Measurements from ENCODE around the gene UBAC2.
"Not testable (repeated sequence)": the region's sequence is repeated elsewhere in the genome, so short reads cannot be mapped to it uniquely, and the experiment has no call there.

The UBAC2 gene

DNA sequence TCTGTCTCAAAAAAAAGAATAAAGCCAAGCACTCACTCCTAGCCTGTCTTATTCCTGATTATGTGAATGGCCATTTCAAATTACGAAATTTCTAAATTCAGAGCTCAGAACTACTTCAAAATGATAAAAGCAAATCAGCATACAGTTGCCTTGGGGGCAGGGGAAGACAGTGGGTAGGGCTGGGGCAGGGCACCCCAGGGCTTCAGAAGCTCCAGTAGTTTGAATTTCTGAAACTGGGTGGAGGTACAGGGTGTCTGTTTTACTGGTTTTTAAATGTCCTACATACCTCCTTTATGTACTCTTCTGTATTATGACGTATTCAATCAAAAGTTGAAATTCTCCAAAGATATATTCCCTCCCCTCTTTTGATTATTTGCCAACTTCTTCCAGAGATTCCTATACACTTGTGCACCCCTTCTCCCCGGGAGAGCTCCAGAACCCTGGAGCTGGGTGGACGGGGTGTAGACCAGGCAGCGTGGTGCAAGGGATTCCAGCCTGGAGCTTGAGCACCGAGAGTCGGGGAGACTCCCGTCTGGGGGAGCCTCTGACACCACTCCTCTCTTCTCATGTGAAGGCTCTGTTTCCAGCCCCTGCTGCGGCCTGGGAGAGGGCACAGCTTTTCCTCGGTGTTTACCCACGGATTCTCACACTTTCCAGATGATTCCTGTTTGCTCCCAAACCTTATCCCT lies 191.3 kb downstream of the UBAC2 start:
- in situ Hi-C loops (cut with HindIII; ENCODE audit: low pct_ligation_motif_present, low sequenced_read_pairs), result no loop called here
- no peak for TF ChIP-seq CTCF (IDR thresholded peaks at IDR 0.05; ENCODE audit: low read depth, low read length, missing control alignments)
- Histone ChIP-seq H3K4me3 (ENCODE audit: low read depth, low read length) (no peak overlapping the region), H3K36me3 (replicated peaks) (no peaks in the 10 kb centered on the region), H3K27me3 (replicated peaks) (no peaks in the 10 kb centered on the region), H3K27ac (no peak overlapping the region)
- no peak for DNase-seq

DNA sequence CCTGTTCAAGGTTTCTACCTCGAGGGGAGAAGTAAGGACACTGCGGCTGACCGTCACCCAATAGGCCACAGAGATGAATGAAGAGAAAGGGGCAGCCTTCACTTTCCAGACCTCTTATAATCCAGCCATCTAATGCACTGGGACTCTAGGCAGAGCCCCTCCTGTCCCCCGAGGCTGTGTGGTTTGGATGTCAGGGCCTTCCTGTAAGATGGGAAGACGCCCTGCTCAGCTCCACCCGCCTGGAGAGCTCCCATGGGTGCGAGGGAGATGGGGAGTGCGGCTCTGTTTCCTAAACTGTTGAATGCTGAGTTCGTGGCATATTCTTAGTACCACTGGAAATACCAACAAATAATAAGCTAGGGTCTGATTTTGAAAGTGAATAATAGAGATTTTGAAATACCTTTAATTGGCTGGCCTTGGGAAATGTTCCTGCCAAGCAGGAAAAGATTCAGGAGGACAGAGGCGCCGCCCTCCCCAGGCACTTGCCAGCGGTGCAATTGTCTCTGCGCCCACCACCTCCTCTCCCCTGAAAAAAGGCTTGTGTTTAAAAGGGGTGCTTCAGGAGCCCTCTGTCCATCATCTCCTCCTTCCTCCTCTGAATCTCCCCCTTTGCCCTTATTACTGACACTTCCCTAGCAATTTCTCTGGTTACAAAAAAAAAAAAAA lies 191.9 kb downstream of the UBAC2 start:
- H3K4me3 ChIP-seq (ENCODE audit: low read depth, low read length), result no peak overlapping the region
- in situ Hi-C loops (cut with HindIII; ENCODE audit: low pct_ligation_motif_present, low sequenced_read_pairs), result no loop called here
- DNase-seq, result no peak
- no peaks in the 10 kb centered on the region for H3K27me3 ChIP-seq (replicated peaks)
- H3K27ac ChIP-seq, result no peak overlapping the region
- no peaks in the 10 kb centered on the region for H3K36me3 ChIP-seq (replicated peaks)
- TF ChIP-seq CTCF (IDR thresholded peaks at IDR 0.05; ENCODE audit: low read depth, low read length, missing control alignments), result no peak

GRCh38 chr13:99393391-99393790 lies 192.7 kb downstream of the UBAC2 start:
- H3K27me3 ChIP-seq (replicated peaks); DNase-seq; in situ Hi-C loops (cut with HindIII; ENCODE audit: low pct_ligation_motif_present, low sequenced_read_pairs); H3K4me3 ChIP-seq (ENCODE audit: low read depth, low read length); H3K27ac ChIP-seq; H3K36me3 ChIP-seq (replicated peaks): not testable (repeated sequence)

GRCh38 chr13:99393791-99394735 lies 193.4 kb downstream of the UBAC2 start:
- no peak for DNase-seq
- H3K4me3 ChIP-seq (ENCODE audit: low read depth, low read length), result no peak overlapping the region
- in situ Hi-C loops (cut with HindIII; ENCODE audit: low pct_ligation_motif_present, low sequenced_read_pairs), result no loop called here
- no peaks in the 10 kb centered on the region for H3K36me3 ChIP-seq (replicated peaks)
- no peak for TF ChIP-seq CTCF (IDR thresholded peaks at IDR 0.05; ENCODE audit: low read depth, low read length, missing control alignments)
- H3K27ac ChIP-seq, result no peak overlapping the region
- no peaks in the 10 kb centered on the region for H3K27me3 ChIP-seq (replicated peaks)

- Histone ChIP-seq H3K4me3 (ENCODE audit: low read depth, low read length) (no peak overlapping the region), H3K27ac (no peak overlapping the region), H3K27me3 (replicated peaks) (no peaks in the 10 kb centered on the region), H3K36me3 (replicated peaks) (no peaks in the 10 kb centered on the region)
- no peak for TF ChIP-seq CTCF (IDR thresholded peaks at IDR 0.05; ENCODE audit: low read depth, low read length, missing control alignments)
- DNase-seq, result no peak
- in situ Hi-C loops (cut with HindIII; ENCODE audit: low pct_ligation_motif_present, low sequenced_read_pairs), result no loop called here
Measured at GRCh38 chr13:99395436-99395835, 194.8 kb downstream of the UBAC2 start.

- no peak for DNase-seq
- Histone ChIP-seq H3K27me3 (replicated peaks) (no peaks in the 10 kb centered on the region), H3K36me3 (replicated peaks) (no peaks in the 10 kb centered on the region), H3K4me3 (ENCODE audit: low read depth, low read length) (no peak overlapping the region), H3K27ac (no peak overlapping the region)
- in situ Hi-C loops (cut with HindIII; ENCODE audit: low pct_ligation_motif_present, low sequenced_read_pairs), result no loop called here
- TF ChIP-seq CTCF (IDR thresholded peaks at IDR 0.05; ENCODE audit: low read depth, low read length, missing control alignments), result no peak
Measured at GRCh38 chr13:99396446-99396845, 195.8 kb downstream of the UBAC2 start.
